Occipital lobe (tissue), 2 donors: ENCODE measurements around the gene LRRIQ1. TPM values are rescaled to one million over a fixed set of nuclear protein-coding genes. Genes with fewer than 3 reads are reported as not detected.
"Not testable (repeated sequence)": the region's sequence is repeated elsewhere in the genome, so short reads cannot be mapped to it uniquely, and the experiment has no call there.

Experiments
- DNase-seq: peaks from one replicate; lab custom pipeline; 2025; lab: John Stamatoyannopoulos, UW
- total RNA-seq: library from RNA; depleted of rRNA; stranded (reverse); fragments of >200 nt; gene quantifications from one replicate; pipeline ENCODE4 v1.2.3, GENCODE V29; 2014

The LRRIQ1 gene, protein sequence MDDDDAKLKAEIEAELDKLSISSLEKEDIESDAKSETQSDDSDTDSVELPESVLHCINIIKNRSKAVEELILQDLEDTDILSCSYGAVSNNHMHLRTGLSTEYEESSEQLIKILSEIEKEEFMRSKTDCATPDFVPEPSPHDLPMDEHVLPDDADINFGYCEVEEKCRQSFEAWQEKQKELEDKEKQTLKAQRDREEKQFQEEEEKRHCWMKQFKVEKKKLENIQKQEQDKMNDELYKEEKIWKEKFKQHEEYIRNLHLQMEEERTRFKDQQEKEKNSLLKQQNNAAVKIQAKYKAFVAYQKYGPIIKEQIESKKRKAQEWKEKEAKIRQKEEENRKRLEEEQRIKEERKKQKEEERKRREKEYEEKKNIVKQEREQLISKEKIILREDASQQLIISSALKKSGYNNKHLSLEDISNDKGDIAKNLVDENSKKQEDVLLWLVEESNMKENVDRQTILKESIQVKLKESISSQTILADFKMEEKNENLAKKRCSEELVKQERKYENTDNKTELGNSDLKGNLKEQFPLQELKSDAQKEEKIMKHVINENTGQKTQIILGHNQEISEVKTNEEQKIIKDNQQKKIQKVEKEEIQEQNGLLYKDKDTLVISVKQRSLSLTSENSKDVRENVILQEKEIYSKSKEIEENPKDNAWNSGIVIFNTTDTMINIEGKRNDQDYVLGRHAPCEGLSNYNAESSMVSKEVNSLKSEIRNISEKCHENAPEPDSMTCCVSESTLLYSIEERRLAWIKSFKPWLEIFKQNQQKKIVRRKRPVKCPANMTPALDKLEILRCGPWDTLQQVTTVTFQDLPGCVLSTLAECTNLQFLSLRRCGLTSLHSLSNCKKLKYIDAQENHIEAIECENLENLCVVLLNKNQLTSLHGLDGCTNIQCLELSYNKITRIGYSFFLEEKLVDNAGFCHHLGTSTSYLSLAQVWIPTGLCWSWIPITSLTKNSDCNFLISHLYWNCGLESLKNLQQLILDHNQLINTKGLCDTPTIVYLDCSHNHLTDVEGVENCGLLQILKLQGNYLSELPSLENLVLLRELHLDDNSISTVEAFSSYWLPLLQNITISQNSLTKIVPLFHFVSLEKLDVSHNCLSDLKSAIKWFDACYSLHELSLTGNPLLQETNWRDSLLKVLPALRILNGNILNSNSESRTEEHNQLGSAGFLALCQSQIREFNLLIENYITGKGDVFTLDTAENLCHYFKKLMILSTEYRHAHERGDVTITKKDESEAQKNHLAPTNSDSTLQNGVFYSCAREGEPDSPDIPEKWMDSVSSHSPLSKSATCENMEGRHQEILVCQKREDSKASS (N-terminal part only)
- 7.0 TPM for total RNA-seq

DNA sequence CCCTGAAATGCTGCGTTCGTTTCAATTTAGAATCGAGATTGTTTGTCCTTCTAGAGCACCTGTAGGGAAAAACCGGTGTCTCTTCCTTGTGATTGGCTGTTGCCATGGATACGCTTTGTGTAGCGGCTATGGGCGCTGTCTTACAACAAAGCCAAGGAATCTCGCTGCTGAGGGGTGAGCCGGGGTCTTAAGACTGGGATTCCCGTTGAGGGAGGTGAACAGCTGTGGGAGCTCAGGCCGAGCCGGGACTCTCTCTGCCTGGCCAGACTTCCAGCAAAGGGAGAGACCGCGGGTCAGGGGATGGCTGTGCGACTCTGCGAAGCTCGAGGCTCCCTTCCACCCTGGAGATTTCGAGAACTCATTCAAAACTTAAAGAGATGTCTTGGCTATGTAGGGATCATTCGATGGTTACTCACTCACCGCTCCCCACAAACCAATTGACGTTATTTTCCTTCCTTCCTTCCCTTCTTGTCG is at the start of gene LRRIQ1, which contains the start of gene TSPAN19:
Gene LRRIQ1 (plus strand): TSS at position 118 of the 474 bp plus-strand sequence. CDS start 1,826 bp downstream, outside the sequence.
Gene TSPAN19 (minus strand): TSS at position 44 of the 474 bp plus-strand sequence. CDS start 6,331 bp downstream, outside the sequence.
- peak; percentile 72 for DNase-seq

DNA sequence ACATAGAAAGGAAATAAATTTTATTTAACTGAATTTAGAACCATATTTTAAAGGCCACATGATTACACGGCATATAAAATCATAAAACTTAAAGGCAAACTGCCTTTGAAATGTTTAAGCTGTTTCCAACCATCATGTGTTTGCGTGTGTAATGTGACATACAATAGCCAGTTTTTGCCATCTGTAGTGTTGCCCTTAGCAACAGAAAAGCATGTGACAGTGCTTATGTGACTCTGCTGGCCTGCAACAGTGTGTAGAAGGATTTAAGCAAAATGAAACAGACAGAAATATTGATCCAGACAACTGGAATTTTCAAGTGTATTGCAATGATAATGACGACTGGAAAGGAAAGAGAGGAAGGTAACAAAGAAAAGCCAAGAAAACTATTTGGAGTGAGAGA is 49.6 kb upstream of the LRRIQ1 start:
- no peak for DNase-seq

DNA sequence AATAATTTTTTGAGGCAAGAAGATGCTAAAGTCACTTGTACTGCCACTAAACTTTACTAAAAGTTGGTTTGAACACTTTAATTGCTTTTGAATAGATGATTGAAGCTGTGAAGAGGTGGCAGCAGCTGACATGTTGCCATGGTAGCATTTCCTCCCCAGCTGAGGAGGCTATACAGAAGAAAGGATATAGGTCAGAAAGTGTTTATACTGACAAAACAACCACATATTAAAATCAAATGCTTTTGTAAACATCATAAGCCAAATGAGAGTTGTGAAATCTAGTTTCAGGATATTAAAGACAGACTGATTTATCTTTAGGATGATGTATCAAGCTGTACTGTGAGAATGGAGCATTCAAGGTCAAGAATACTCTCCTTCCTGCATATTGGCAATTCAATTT is 41.7 kb upstream of the LRRIQ1 start:
- no peak for DNase-seq

DNA sequence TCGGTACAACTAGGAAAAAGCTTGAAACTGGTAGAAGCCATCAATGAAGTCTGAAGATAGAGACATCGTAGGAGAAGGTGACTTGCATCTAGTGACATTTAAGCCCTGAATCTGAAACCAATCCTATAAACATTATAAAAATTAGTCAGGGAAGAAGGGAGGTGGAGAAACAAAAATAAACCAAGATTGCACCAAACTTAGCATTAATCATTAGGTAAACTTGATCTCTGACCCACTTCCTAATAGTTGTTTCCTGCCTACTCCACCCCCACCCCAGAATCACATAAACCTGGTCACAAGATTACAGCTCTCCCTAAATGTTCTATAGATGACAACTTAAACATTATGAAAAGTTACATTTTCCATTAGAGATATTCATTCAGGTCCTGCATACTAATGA is 40.5 kb upstream of the LRRIQ1 start:
- DNase-seq, result no peak

DNA sequence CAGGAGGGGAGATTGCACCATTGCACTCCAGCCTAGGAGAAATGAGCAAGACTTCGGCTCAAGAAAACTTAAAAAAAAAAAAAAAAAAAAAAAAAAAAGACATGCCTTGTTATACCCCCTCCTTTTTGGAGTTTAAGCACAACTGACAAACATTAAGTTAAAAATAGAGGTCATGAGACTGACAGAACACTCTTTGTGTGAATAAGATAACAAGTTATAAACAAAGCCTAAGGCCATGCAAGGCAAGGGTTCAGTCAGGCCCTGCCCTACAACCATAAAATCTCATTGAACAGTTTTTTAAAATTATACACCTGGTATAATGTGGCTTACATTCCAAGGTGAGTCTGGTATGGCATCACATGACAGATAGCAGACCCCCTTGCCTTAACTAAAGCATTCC is 39.4 kb upstream of the LRRIQ1 start:
- no peak for DNase-seq

DNA sequence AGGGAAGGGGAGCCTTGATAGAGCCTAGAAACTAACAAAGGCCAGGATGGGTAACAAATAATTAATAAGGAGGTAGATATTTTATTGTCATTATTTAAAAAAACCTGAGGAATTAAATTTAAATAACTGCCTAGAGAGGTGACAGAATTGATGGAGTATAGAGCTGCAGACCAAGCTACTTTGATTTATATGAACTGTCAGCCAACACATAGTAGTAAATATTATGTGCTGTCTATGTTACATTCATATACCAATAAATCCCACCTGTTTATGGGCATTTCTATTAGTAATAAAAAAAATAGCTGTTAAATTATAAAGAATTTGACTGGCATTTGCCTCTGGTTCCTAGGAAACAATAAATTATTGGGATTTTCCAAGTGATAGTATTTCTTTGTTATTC is 37.8 kb upstream of the LRRIQ1 start:
- DNase-seq, result no peak

DNA sequence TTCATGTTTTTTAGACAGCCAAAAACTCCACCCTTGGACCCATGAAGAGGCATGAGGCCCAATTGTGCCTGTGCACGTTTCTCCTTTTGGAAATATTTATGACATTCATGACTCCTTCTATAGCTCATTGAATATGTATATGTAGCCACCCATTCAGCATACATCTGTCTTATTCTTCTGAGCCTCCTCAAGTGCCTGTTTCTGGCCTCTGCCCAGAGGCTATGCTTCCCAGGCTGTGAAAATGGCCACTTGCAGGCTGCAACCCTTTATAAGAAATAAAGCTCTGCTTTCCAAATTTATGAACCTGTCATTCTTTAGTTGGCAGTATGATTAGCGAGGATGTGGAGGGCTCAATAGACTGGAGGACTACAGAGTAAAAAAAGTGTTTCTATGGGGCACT is 35.4 kb upstream of the LRRIQ1 start:
- DNase-seq, result no peak

DNA sequence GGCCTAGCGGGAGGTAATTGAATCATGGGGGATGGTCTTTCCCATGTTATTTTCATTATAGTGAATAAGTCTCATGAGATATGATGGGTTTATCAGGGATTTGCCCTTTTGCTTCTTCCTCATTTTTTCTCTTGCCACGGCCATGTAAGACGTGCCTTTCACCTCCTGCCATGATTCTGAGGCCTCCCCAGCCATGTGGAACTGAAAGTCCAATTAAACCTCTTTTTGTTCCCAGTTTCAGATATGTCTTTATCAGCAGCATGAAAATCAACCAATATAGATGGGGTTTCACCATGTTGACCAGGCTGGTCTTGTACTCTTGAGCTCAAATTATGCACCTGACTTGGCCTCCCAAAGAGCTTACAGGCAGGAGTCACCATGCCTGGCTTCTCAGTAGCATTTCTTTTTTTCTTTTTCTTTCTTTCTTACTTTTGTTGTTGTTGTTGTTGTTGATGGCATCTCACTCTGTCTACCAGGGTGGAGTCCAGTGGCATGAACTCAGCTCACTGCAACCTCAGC is 33.3 kb upstream of the LRRIQ1 start:
- DNase-seq, result no peak

DNA sequence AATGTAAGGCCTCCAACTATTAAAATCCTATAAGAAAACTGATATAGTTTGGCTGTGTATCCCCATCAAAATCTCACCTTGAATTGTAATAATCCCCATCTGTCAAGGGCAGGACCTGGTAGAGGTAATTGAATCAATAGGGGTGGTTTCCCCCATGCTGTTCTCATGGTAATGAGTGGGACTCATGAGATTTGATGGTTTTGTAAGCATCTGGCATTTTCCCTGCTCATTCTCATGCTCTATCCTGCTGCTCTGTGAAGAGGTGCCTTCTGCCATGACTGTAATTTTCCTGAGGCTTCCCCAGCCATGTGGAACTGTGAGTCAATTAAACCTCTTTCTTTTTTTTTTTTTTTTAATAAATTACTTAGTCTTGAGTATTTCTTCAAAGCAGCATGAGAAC is 31.9 kb upstream of the LRRIQ1 start:
- no peak for DNase-seq

DNA sequence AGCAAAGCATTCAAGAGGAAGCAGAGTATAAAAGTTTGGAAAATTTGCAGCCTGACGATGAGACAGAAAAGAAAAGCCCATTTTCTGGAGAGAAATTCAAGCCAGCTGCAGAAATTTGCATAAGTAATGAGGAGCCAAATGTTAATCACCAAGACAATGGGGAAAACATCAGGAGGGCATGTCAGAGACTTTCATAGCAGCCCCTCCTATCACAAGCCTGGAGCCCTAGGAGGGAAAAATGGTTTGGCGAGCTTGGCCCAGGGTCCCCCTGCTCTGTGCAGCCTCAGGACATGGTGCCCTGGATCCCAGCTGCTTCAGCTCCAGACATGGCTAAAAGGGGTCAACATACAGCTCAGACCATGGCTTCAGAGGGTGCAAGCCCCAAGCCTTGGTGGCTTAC is 31.1 kb upstream of the LRRIQ1 start:
- not testable (repeated sequence) for DNase-seq

DNA sequence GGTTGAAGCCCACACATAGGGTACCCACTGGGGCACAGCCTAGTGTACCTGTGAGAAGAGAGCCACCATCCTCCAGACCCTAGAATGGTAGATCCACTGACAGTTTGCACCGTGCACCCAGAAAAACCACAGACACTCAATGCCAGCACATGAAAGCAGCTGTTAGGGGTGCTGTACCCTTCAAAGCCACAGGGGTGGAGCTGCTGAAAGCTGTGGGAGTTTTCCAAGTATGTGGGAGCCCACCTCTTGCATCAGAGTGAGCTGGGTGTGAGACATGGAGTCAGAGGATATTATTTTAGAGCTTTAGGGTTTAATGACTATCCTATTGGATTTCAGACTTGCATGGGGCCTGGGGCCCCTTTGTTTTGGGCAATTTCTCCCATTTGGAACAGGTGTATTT is 30.5 kb upstream of the LRRIQ1 start:
- DNase-seq, result no peak

DNA sequence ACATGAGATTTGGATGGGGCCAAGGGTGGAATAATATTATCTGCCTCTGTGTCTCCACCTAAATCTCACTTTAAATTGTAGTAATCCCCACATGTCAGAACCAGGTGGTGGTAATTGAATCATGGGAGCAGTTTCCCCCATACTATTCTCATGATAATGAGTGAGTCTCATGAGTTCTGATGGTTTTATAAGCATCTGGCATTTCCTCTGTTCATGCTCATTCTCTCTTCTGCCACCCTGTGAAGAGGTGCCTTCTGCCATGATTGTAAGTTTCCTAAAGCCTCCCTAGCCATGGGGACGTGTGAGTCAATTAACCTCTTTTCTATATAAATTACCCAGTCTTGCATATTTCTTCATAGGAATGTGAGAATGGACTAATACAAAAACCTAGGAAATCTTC is 29.9 kb upstream of the LRRIQ1 start:
- DNase-seq, result no peak

DNA sequence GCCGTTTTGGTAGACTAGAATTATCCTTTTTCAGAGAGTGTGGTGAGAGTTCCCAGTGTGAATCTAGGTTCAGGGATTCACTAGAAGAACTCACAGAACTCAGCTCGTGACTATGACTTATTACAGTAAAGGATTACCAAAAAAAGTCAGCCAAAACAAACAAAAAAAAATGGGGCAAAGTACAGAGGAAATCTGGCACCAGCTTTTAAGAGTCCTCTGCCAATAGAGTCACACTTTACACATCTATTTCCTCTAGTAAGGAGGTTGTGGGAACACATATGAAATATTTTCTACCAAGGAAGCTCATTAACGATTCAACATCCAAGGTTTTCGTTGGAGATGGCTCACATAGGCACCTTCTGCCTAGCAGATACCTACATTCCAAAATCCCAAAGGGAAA is 28.3 kb upstream of the LRRIQ1 start:
- DNase-seq, result no peak

DNA sequence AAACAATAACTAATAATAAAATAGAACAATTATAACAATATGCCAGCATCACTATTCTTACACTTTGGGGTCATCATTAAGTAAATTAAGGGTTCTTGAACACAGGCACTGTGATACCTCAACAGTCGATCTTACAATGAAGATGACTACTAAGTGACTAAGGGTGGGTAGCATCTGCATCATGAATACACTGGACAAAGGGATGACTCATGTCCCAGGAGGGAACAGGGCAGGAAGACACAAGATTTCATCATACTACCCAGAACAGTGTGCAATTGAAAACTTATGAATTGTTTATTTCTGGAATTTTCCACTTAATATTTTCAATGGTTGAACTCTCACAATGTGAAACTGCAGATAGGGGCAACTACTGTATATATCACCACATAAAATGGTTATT is 19.7 kb upstream of the LRRIQ1 start:
- DNase-seq, result peak; percentile 1

DNA sequence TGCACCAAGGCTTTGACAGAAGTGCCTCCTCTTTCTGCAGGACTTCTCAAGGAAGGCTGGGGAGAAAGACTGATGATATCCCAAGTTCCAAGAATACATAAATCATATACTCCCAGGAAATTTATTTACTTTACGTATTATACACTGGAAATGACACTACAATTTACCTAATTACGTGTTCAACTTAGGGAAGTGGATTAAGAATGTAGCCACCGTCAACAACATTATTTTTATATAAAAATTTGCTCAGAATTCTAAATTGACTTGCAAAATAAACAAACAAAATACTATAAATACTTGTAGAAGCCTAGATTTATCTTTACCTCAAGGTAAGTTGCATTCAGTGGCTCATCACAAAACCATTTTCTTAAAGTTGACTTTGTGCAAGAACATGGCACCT is 19.0 kb upstream of the LRRIQ1 start:
- DNase-seq, result no peak

DNA sequence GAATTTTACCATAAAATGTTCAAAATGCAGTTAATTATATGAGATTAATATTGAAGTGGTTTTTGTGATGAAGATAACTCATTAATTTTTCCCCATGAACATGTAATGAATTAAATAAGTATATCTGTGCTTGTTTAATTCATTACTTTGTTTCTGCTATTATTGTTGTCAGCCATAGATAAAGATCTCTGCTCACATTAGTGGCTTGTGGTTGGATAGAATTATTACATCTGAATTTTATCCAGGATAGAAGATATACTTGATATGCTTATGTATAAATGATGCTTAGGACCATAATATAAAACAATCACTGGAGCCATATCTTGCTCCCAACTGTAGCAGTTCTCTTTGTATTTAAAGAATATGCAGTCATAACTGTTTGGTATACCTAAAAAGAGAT is 18.5 kb upstream of the LRRIQ1 start:
- no peak for DNase-seq

DNA sequence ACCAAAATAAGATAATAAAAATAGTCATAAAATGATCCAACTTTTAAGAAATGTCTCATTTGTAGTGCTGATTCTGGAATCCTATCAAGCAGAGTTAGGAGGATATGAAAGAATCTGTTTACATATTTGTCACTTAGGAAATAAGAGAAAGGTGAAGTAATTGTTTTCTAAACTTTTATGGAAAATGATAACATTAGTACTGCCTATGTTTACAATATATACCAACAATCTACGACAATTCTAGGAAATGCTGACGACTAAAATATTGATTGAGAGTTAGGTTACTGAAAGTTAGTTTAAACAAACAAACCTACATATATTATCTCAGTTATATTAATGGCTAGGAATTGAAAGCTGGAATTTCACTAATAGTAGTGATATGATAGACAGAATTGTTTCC is 18.1 kb upstream of the LRRIQ1 start:
- DNase-seq, result no peak

DNA sequence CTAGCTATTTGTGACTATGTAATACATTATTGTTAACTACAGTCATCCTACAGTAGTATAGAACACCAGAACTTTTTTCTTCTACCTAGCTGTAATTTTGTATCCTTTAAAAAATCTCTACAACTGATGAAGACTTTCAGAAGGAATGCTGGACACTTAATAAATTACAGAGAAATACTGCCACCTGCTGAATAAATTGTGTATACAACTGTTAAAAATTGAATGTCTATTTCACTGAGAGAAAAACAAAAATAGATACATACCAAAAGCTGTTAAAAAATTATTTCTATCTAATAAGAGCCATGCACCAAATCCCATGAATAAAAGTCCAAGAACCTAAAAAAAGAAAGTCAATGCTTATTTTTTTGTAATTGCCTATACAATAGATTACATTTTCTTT is 6.7 kb upstream of the LRRIQ1 start:
- DNase-seq, result no peak

DNA sequence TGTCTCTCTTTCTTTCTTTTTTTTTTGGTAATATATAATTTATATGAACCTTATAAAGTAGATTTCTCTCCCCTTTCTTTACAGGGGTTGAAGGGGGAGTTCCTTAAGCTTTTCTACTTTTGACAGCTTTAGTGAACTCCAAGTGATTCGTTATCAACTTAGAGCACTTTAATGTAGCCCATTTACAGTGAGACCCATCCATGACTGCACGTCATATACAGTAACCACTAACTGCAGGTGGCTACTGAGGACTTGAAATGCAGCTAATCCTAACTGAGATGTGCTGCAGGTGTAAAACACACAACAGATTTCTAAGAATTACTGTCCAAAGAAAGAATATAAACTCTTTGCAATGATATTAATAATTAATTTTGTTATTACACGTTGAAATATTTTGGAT is 582 bp downstream of the LRRIQ1 start:
- no peak for DNase-seq

DNA sequence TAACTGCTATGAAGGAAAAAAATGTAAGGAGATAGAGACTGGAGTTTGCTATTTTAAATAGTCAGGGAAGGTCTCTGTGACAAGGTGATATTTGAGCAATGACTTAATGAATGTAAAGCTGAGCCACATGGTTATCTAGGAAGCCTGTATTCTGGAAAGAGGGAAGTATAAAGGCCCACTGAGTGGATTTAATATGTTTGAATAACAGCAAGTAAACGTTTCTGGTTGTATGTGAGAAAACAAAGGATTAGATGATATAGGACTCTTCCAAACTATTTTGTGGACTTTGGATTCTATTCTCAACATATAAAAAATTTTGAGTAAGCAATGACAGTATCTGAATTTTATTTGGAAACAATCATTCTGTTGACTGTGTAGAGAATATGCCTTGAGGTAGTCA is 5.2 kb downstream of the LRRIQ1 start:
- DNase-seq, result no peak

DNA sequence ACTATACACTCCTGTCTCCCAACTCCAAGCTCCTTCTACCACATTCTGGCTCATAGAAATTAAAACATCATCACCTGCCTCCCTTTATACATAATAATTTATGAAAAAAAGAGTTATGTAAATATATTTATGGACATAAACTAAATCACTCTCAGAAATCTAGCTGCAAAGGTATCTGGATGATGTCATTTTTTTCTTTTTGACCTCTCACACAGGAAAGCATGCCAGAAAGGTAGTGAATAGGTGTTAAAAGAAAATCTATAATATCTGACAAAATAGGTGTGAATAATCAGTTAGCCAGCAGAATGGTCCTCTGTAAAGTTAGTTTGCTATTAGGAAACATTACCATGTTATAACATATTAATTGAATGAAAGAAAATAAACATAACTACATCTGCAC is 7.7 kb downstream of the LRRIQ1 start:
- no peak for DNase-seq
